Measurements from ENCODE around the gene PKN2.

GRCh38 chr1:88883156-88883555, 199.1 kb downstream of the PKN2 start:
- TF ChIP-seq POLR2A (IDR thresholded peaks at IDR 0.05) (no peak), CTCF (IDR thresholded peaks at IDR 0.05) (no peak)

Measured in right lobe of liver (tissue), 4 donors.